ENCODE data around the gene PCDHA1. TPM values are rescaled to one million over a fixed set of nuclear protein-coding genes. Genes with fewer than 3 reads are reported as not detected.
A peak's percentile ranks its signal among the peaks of the same experiment; 100 is the strongest.

Gene PCDHA1
- total RNA-seq, 1 donor from 2014 or later = not detected

- no peak for TF ChIP-seq CTCF (conservative IDR thresholded peaks at IDR 0.05; ENCODE audit: low read depth, low read length)
Measured at GRCh38 chr5:141002605-141002965, 216.6 kb downstream of the PCDHA1 start.

GRCh38 chr5:141003031-141003430 lies 217.1 kb downstream of the PCDHA1 start:
- DNase-seq (ENCODE audit: low read depth) = no peak
- H3K4me3 ChIP-seq (ENCODE audit: low read depth, low read length) = no peak overlapping the region
- no peak for TF ChIP-seq CTCF (conservative IDR thresholded peaks at IDR 0.05; ENCODE audit: low read depth, low read length)

More at GRCh38 chr5:141002605-141002965, 216.6 kb downstream of the PCDHA1 start:
- no peak for DNase-seq (ENCODE audit: low read depth)
- H3K4me3 ChIP-seq (ENCODE audit: low read depth, low read length) = no peak overlapping the region

GRCh38 chr5:141003791-141004611 lies 218.1 kb downstream of the PCDHA1 start:
- TF ChIP-seq CTCF (conservative IDR thresholded peaks at IDR 0.05; ENCODE audit: low read depth, low read length) = no peak

GRCh38 chr5:141007791-141008190 lies 221.9 kb downstream of the PCDHA1 start:
- no peak for TF ChIP-seq CTCF (conservative IDR thresholded peaks at IDR 0.05; ENCODE audit: low read depth, low read length)
- DNase-seq (ENCODE audit: low read depth) = no peak
- no peak overlapping the region for H3K4me3 ChIP-seq (ENCODE audit: low read depth, low read length)

More at GRCh38 chr5:141003791-141004611, 218.1 kb downstream of the PCDHA1 start:
- DNase-seq (ENCODE audit: low read depth) = peak; percentile 58
- no peak overlapping the region for H3K4me3 ChIP-seq (ENCODE audit: low read depth, low read length)

DNA sequence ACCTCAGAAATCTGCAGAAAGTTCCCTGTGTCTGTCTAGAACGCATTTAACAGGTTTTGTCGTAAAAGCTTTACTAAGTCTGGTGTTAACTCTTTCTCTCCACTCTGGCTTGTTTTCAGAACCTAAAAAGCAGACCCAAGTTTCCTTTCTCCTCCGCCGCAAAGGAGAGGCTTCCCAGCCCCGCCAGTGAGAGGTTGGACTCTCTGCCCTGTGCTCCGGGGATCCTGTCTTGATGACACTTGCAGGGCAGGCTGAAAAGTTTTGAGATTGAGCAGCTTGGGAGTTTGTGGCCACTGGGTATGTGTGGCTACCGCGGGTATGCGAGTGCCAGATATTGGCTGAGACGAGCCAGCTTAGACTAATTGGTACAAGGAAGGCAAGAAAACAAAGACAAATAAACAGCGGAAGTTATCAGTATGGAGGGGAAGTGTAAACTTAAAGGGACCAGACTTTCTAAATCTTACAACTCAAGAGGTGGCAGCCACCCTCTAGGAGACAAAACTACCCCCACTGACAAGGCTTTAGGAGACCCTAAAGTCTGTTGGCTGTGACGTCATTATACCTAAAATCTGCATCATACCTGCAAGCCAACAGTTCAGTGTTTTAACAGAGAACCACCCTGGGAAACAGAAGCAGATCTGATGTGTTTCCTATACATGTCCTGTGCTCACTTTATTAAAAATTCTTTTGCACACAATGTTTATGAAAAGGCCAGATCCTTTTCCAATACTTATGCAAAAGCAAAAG lies 224.3 kb downstream of the PCDHA1 start:
- no peak for TF ChIP-seq CTCF (conservative IDR thresholded peaks at IDR 0.05; ENCODE audit: low read depth, low read length)
- no peak overlapping the region for H3K4me3 ChIP-seq (ENCODE audit: low read depth, low read length)
- DNase-seq (ENCODE audit: low read depth) = no peak

DNA sequence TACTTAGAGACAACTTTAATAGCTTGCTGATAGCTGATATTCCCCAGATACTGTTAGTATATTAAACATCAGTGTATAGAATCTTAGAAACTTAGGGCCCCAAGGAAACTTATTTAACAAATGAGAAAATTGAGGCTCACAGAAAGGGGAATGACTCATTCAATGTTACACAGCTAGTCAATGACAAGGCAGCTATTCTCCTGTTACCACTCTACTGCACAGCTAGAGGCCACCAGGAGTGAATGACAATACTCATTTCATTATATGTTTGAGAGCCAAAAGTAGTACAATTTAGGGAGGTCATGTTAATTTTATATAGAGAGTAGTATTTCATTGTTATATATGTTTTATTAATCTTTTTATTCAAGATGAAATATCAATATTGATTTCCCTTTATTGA lies 232.0 kb downstream of the PCDHA1 start:
- DNase-seq (ENCODE audit: low read depth) = no peak
- no peak for TF ChIP-seq CTCF (conservative IDR thresholded peaks at IDR 0.05; ENCODE audit: low read depth, low read length)
- no peak overlapping the region for H3K4me3 ChIP-seq (ENCODE audit: low read depth, low read length)
